Keratinocyte (primary cell): ENCODE measurements around the gene THSD7B.

Source experiments
- CTCF ChIP-seq, 3 experiments: IDR thresholded peaks in 1 of 3; conservative IDR thresholded peaks in 1 of 3; optimal IDR thresholded peaks in 1 of 3; 2 replicates in 2 of 3; 3 replicates in 1 of 3; pipeline versions ENCODE3 to v1.5.1; 2011; ENCODE audit warnings: low read length in 3 of 3, mild to moderate bottlenecking in 3 of 3, moderate library complexity in 2 of 3, control low read depth in 1 of 3, inconsistent platforms in 1 of 3; ENCODE audit not compliant: insufficient read depth in 2 of 3; ENCODE audit errors: extremely low read depth in 1 of 3
- EZH2 ChIP-seq: IDR thresholded peaks from one replicate; pipeline ENCODE4 v1.6.1; 2012; ENCODE audit warnings: inconsistent platforms, mild to moderate bottlenecking, low read length, moderate library complexity

- TF ChIP-seq CTCF (optimal IDR thresholded peaks at IDR 0.05 in 1 of 3, IDR thresholded peaks at IDR 0.05 in 1 of 3, conservative IDR thresholded peaks at IDR 0.05 in 1 of 3; ENCODE audit: extremely low read depth in 1 of 3, insufficient read depth in 2 of 3, low read length in 3 of 3) (no peak), EZH2 (no peak)
Measured at GRCh38 chr2:137232076-137232475, 466.7 kb downstream of the THSD7B start.
